AG09319 (cell line): ENCODE data around the gene PLCH2.
"Not testable (repeated sequence)": the region's sequence is repeated elsewhere in the genome, so short reads cannot be mapped to it uniquely, and the experiment has no call there.

Source experiments
- DNase-seq: peaks from one replicate; pipeline ENCODE4 v3.0.0-alpha.2; 2010; ENCODE audit warnings: low read depth; ENCODE audit errors: extremely low read depth
- CTCF ChIP-seq: IDR thresholded peaks from 2 replicates; pipeline ENCODE4 v1.5.1; 2011; ENCODE audit warnings: low read depth, mild to moderate bottlenecking, inconsistent platforms, low read length, moderate library complexity

PLCH2 gene

GRCh38 chr1:2454227-2454626, 21.9 kb upstream of the PLCH2 start:
- no peak for TF ChIP-seq CTCF
- no peak for DNase-seq

- TF ChIP-seq CTCF, result no peak
Observed at GRCh38 chr1:2455757-2456156, 20.3 kb upstream of the PLCH2 start.

GRCh38 chr1:2457444-2457843, 18.6 kb upstream of the PLCH2 start:
- no peak for TF ChIP-seq CTCF
- no peak for DNase-seq

More at GRCh38 chr1:2455757-2456156, 20.3 kb upstream of the PLCH2 start:
- DNase-seq, result no peak

- no peak for TF ChIP-seq CTCF
- DNase-seq, result no peak
Observed at GRCh38 chr1:2458687-2459086, 17.4 kb upstream of the PLCH2 start.

GRCh38 chr1:2459102-2459753, 16.9 kb upstream of the PLCH2 start:
- DNase-seq, result not testable (repeated sequence)

- TF ChIP-seq CTCF, result peak; percentile 1; the same call in 1 of the 2 replicates
- DNase-seq, result no peak
Observed at GRCh38 chr1:2459757-2460156, 16.3 kb upstream of the PLCH2 start.

- TF ChIP-seq CTCF, result no peak
Observed at GRCh38 chr1:2460203-2460602, 15.9 kb upstream of the PLCH2 start.

GRCh38 chr1:2460996-2461751, 14.9 kb upstream of the PLCH2 start:
- TF ChIP-seq CTCF, result no peak
- DNase-seq, result no peak

More at GRCh38 chr1:2460203-2460602, 15.9 kb upstream of the PLCH2 start:
- DNase-seq, result no peak
